Omental fat pad (tissue), 4 donors: Measurements from ENCODE around the gene TST. TPM values are rescaled to one million over a fixed set of nuclear protein-coding genes. Genes with fewer than 3 reads are reported as not detected.

Experiments
- ATAC-seq: fragments of 150-250 bp; one replicate; pipeline ENCODE4 v1.9.1; 2016; ENCODE audit warnings: mild to moderate bottlenecking, moderate library complexity; ENCODE audit not compliant: low FRiP score
- DNase-seq: peaks from one replicate; pipeline ENCODE4 v3.0.0-alpha.2; 2019; ENCODE audit warnings: low spot score
- CTCF ChIP-seq, 3 donors: fragments of 450-650 bp; IDR thresholded peaks; one replicate each; pipeline ENCODE4 v1.5.1; 2016 to 2017; ENCODE audit warnings: antibody characterized with exemption in 3 of 3, mild to moderate bottlenecking in 3 of 3, moderate library complexity in 2 of 3
- total RNA-seq, 4 donors: library from RNA; depleted of rRNA; stranded (reverse); fragments of >200 nt; gene quantifications; one replicate each; pipeline ENCODE4 v1.1.0, GENCODE V29; 2016

Gene TST
- total RNA-seq, 4 donors from 2014 or later: 45.4 to 141 (median 78.0) TPM

GRCh38 chr22:37053310-37054055 lies 34.2 kb upstream of the TST start:
- ATAC-seq (no peak), DNase-seq (no peak)
- TF ChIP-seq CTCF (IDR thresholded peaks at IDR 0.05): no peak

DNA sequence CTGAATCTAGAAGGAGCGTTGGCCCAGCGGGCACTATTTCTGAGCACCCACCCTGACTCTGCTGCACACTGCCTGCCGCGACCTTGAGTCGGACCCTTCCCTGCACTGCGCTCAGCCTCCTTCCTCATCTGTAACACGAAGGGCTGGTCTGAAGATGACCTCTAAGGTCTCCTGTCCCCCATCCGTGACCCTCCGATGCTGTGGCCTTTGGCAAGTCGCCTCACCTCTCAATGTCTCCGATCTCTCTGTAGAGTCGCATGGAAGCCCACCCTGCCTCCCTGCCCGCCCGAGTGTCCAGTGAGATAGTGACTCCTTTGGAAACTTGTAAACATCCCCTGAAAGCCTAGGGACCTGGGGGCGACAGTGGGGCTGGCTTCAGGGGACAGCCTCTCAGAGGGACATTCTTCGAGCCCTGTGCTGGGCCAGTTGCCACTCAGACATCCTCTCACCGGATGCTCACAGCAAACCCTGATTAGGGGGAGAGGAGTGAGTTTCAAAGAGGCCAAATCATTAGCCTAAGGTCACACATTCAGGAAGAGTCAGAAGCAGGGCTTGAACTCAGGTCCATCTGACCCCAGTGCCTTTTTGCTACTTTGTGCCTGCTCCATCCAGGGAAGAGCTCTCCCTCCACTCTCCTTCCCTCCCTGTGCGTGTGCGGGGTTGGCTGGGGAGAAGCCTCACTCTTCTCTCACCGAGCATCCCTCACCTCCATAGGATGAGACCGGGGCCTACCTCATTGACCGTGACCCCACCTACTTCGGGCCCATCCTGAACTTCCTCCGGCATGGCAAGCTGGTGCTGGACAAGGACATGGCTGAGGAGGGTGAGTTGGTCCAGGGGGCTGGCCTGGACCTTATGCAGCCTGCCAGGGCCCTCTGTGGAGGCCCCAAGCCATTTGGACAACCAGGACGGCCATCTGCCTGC lies 33.4 kb upstream of the TST start:
- ATAC-seq: no peak
- no peak for DNase-seq
- no peak for TF ChIP-seq CTCF (IDR thresholded peaks at IDR 0.05)

DNA sequence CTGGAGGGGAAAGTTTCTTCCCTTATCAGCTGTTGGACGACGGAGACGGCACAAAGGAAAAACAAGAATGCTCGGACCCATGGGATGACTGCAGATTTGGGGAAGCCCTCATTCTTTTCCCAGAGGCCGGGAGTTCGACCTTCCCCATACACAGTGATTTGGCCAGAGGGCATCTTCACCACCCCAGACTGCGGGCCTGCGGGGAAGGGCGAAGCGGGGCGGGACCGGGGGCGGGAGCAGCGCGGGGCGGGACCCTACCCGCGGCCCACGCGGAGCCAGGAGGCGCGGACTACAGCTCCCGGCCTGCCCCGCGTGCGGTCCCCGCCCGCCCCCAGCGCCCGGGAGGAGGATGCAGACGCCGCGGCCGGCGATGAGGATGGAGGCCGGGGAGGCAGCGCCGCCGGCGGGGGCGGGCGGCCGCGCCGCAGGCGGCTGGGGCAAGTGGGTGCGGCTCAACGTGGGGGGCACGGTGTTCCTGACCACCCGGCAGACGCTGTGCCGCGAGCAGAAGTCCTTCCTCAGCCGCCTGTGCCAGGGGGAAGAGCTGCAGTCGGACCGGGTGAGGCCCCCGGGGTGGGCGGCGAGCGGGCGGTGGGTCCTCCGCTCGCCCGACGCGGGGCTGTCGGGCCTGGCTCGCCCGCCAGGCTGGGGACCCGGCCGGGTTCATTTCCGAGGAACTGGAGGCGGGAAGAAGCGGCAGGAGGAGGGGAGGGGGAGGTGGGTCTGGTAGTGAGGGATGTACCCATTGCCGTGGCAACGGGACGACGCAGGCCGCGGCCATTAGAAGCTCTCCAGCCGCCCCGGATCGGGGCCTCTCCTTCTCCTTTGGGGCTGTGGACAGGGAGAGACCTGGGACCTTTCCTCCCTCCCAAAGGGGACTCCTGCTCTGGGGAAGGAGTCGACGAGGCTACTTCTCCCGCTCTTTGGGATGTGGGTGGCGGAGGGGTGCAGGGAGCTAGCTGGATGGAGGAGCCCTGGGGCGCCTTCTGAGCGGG lies 32.4 kb upstream of the TST start, which contains the start of gene KCTD17:
Gene KCTD17, plus strand, starts transcription at position 352 of the 995 bp plus-strand sequence. Its CDS starts 19 bp downstream, at position 371.
- ATAC-seq (peak; percentile 85), DNase-seq (no peak)
- TF ChIP-seq CTCF (IDR thresholded peaks at IDR 0.05): no peak

GRCh38 chr22:37050913-37051312 lies 31.7 kb upstream of the TST start:
- ATAC-seq: no peak
- no peak for TF ChIP-seq CTCF (IDR thresholded peaks at IDR 0.05)

GRCh38 chr22:37049224-37049623 lies 30.0 kb upstream of the TST start:
- ATAC-seq: no peak
- no peak for TF ChIP-seq CTCF (IDR thresholded peaks at IDR 0.05)

More at GRCh38 chr22:37050913-37051312, 31.7 kb upstream of the TST start:
- DNase-seq: no peak

DNA sequence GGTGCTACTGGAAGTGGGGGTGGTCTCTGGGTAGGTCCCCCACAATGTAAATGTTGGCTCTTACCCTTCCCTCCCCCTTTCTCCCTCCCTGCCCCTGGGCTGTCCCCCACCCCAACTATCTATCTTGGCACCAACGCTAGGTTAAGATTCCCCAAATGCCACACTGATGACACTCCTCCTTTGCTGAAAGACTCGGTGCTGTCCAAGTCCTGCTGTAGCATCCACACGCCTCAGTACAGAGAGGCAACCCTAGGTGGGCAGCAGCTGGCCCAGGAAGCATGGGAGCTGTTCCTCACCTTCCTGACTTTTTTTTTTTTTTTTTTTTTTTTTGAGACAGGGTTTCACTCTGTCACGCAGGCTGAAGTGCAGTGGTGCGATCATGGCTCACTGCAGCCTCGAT lies 28.9 kb upstream of the TST start:
- TF ChIP-seq CTCF (IDR thresholded peaks at IDR 0.05): no peak
- ATAC-seq (no peak), DNase-seq (no peak)

More at GRCh38 chr22:37049224-37049623, 30.0 kb upstream of the TST start:
- DNase-seq: no peak
